Chondrocyte (in vitro differentiated cells): ENCODE results near the gene NINJ1. TPM values are rescaled to one million over a fixed set of nuclear protein-coding genes. Genes with fewer than 3 reads are reported as not detected.

Experiments
- DNase-seq: peaks from one replicate; pipeline ENCODE4 v3.0.0; 2021; ENCODE audit warnings: mixed read lengths, low spot score
- H3K27ac Mint-ChIP-seq: one replicate; pipeline ENCODE4 v1.8.0; 2021; ENCODE audit warnings: mild to moderate bottlenecking, moderate library complexity, mixed read lengths; ENCODE audit not compliant: unreplicated experiment
- H3K27me3 Mint-ChIP-seq: 2 replicates; pipeline ENCODE4 v1.8.0; 2021; ENCODE audit warnings: low read depth, mixed read lengths
- H3K36me3 Mint-ChIP-seq: 2 replicates; pipeline ENCODE4 v1.8.0; 2021; ENCODE audit warnings: low read depth, mixed read lengths
- H3K4me1 Mint-ChIP-seq: 2 replicates; pipeline ENCODE4 v1.8.0; 2021; ENCODE audit warnings: low read depth, mild to moderate bottlenecking, mixed read lengths
- H3K4me3 Mint-ChIP-seq: one replicate; pipeline ENCODE4 v1.8.0; 2021; ENCODE audit warnings: mild to moderate bottlenecking, moderate library complexity, mixed read lengths; ENCODE audit not compliant: unreplicated experiment
- H3K9me3 Mint-ChIP-seq: 2 replicates; pipeline ENCODE4 v1.8.0; 2021; ENCODE audit warnings: low read depth, mixed read lengths
- CTCF ChIP-seq: fragments of 200-600 bp; sonication (generic); IDR thresholded peaks from 2 replicates; pipeline ENCODE4 v1.5.0; 2021; ENCODE audit warnings: antibody characterized with exemption, mild to moderate bottlenecking, moderate library complexity
- total RNA-seq: library from RNA; stranded (reverse); gene quantifications from 3 replicates; pipeline ENCODE4 v1.2.1, GENCODE V29; 2021

NINJ1 gene
- total RNA-seq, 1 donor from 2014 or later = 33.6 TPM

GRCh38 chr9:93168581-93168980 is 34.5 kb upstream of the NINJ1 start:
- no peak overlapping the region for H3K4me3 Mint-ChIP-seq
- no peak overlapping the region for H3K27ac Mint-ChIP-seq
- peaks cover 25% of the 10 kb centered on the region for H3K27me3 Mint-ChIP-seq
- no peak for DNase-seq
- peaks cover 2% of the 10 kb centered on the region for H3K36me3 Mint-ChIP-seq
- H3K4me1 Mint-ChIP-seq = no peaks in the 10 kb centered on the region
- TF ChIP-seq CTCF = no peak
- H3K9me3 Mint-ChIP-seq = no peaks in the 10 kb centered on the region

GRCh38 chr9:93167838-93168237 is 33.8 kb upstream of the NINJ1 start:
- peaks cover 20% of the 10 kb centered on the region for H3K27me3 Mint-ChIP-seq
- peaks cover 2% of the 10 kb centered on the region for H3K36me3 Mint-ChIP-seq
- H3K4me1 Mint-ChIP-seq = no peaks in the 10 kb centered on the region
- TF ChIP-seq CTCF = no peak
- no peaks in the 10 kb centered on the region for H3K9me3 Mint-ChIP-seq
- no peak overlapping the region for H3K4me3 Mint-ChIP-seq
- no peak overlapping the region for H3K27ac Mint-ChIP-seq
- DNase-seq = no peak

- H3K9me3 Mint-ChIP-seq = no peaks in the 10 kb centered on the region
- H3K27me3 Mint-ChIP-seq = peaks cover 14% of the 10 kb centered on the region
- no peak for DNase-seq
- H3K27ac Mint-ChIP-seq = no peak overlapping the region
- H3K36me3 Mint-ChIP-seq = peaks cover 1% of the 10 kb centered on the region
- no peaks in the 10 kb centered on the region for H3K4me1 Mint-ChIP-seq
- TF ChIP-seq CTCF = no peak
- H3K4me3 Mint-ChIP-seq = no peak overlapping the region
Observed at GRCh38 chr9:93167185-93167584, 33.1 kb upstream of the NINJ1 start.

- H3K36me3 Mint-ChIP-seq = no peaks in the 10 kb centered on the region
- H3K9me3 Mint-ChIP-seq = no peaks in the 10 kb centered on the region
- H3K4me1 Mint-ChIP-seq = no peaks in the 10 kb centered on the region
- H3K27me3 Mint-ChIP-seq = peaks cover 13% of the 10 kb centered on the region
- no peak overlapping the region for H3K4me3 Mint-ChIP-seq
- no peak for TF ChIP-seq CTCF
- no peak for DNase-seq
- H3K27ac Mint-ChIP-seq = no peak overlapping the region
Observed at GRCh38 chr9:93166699-93167098, 32.6 kb upstream of the NINJ1 start.

- Mint-ChIP-seq H3K4me3 (no peak overlapping the region), H3K4me1 (peaks cover 9% of the 10 kb centered on the region), H3K27me3 (peaks cover 5% of the 10 kb centered on the region), H3K27ac (no peak overlapping the region), H3K9me3 (no peaks in the 10 kb centered on the region), H3K36me3 (no peaks in the 10 kb centered on the region)
- no peak for DNase-seq
- TF ChIP-seq CTCF = peak; percentile 18
Observed at GRCh38 chr9:93164085-93164484, 30.0 kb upstream of the NINJ1 start.
